Stimulated activated CD4-positive, alpha-beta T cell treated with anti-CD3 and anti-CD28 coated beads, Interleukin-2, amount 100 ng/mL, for 48 hours (primary cell): Measurements from ENCODE around the gene BCAS2.
"Not testable (repeated sequence)": the region's sequence is repeated elsewhere in the genome, so short reads cannot be mapped to it uniquely, and the experiment has no call there.

Source experiments
- DNase-seq, 2 donors: peaks; one replicate each; pipeline ENCODE4 v3.0.0-alpha.2; 2020

BCAS2 gene

DNA sequence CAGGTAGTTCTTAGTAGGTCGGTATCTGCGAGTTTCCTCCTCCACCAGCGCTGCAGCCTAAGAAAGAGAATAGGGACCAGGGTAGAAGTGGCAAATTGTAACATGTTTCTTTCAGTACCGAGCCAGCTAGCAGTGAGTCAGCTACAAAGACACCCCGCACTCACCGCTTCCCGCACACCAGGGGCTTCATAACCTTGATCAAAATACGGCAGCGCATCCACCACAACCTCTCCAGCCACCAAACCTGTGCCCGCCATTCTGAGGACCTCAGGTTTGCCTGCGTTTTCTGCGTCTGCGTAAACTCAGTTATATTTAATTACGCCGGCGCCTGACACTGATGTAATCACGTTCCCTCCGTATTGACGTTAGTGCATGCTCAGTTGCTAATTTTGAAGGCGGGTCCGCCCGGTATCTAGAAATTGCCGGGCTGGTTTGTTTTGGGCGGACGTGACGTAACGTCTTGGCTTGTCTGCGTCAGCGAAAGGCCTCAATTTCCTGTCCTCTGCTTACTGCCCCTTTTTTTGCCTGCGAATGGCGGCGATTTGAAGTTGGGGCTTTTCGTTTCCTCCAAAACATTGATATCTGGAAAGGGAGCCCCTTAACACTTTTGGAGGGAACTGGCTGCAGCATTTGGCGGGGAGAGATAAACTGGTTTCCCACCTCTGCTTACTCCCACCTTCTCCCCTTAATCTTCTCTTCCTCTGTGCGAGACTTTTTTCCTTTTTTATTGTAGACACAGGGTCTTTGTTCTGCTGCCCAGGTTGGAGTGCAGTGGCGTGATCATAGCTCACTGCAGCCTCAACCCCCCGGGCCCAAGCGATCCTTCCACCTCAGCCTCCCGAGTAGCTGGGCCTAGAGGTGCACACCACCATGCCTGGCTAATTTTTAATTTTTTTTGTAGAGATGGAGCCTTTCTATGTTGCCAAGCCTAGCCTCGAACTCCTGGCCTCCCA is at the start of gene BCAS2:
TSS of gene BCAS2 (minus strand) at position 281 of the 953 bp plus-strand sequence. CDS start at position 257, 24 bp downstream.
- peak; percentile 85 to 89 for DNase-seq

DNA sequence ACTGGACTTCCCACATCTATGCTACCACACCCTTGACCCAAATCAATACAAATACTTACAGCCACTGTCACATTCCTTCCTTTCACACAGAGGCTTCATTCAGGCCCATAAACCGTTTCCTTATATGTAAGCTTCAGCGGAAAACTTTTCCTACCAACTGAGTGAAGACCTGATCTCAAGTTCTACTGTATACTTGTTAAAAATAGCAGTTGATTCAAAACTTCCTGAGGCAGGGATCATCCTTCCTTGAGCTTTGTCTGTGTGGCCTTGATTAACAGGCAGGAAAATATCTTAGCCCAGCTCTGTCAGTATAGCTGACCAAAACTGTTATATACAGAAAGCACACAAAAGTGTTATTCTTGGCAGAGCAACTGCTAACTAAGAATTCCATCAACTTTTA is 45.7 kb upstream of the BCAS2 start:
- no peak for DNase-seq

- no peak for DNase-seq
These were observed 41.9 kb upstream of the BCAS2 start for GRCh38 chr1:114623364-114623763.

- no peak for DNase-seq
These were observed 39.0 kb upstream of the BCAS2 start for GRCh38 chr1:114620419-114620818.

DNA sequence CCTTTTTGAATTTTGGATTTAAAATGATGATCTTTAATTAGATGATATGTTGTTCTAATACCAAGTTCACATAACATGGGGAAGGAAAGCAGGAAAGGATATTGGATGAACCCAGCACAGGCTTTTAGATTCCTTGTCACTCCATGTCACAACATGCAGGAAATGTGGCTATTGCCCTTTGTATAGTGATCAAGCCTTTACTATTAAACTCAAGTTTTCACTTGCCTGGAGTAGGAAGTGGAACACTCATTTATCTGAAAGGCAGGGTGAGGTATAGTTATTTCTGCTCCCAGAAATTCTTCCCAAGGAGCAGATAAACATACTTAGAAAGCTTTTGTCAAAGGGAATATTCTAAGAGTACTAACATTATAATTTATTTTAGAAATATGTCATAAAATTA is 37.2 kb upstream of the BCAS2 start:
- no peak for DNase-seq

DNA sequence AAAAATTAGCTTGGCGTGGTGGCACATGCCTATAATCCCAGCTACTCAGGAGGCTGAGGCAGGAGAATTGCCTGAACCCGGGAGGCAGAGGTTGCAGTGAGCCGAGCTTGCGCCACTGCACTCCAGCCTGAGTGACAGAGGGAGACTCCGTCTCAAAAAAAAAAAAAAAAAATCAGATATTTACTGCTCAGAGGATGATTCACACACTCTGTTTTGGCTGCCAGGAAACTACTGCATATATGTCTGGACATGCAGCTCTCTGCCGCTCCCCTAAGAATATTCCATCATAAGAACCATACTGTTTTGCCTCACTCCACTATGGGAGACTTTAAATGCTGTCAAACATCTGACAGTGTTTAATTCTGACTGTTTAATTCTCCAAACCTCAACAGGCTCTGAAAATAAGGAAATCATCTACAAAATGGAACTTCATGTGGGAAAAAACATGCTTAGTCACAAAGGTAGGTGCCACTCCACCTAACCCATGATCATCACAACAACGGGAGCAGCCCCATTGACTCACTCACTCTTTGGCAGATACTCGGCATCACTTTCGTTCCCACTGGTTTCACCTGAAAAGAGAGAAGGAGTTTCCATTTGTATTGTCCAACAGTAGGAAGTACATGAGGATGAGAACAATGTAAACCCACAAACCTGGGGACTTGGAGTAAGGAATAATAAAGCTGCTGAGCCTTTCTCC is 29.3 kb upstream of the BCAS2 start:
- no peak for DNase-seq

GRCh38 chr1:114609826-114610225 is 28.4 kb upstream of the BCAS2 start:
- no peak for DNase-seq

GRCh38 chr1:114609026-114609425 is 27.6 kb upstream of the BCAS2 start:
- DNase-seq: no peak

DNA sequence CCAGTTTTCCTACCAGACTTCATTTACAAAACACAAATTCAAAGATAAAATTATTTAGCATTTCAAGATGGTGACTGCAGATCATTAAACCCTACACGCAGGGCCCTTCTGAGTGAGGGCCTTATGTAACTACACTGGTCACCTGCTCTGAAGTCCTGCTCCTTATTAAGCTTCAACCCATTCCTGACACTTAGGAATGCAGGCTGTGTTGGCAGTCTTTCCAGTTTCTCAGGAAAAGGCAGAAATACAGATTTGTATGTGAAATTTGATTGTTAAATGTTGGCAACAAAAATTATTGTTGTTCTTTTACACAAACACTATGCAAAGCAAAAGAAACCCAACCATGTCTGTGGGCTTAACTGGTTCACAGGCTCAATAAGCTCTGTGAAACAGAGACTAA is 25.8 kb upstream of the BCAS2 start:
- no peak for DNase-seq

- no peak for DNase-seq
These were observed 16.5 kb upstream of the BCAS2 start for GRCh38 chr1:114597949-114598348.

- no peak for DNase-seq
These were observed 14.2 kb upstream of the BCAS2 start for GRCh38 chr1:114595602-114596001.

DNA sequence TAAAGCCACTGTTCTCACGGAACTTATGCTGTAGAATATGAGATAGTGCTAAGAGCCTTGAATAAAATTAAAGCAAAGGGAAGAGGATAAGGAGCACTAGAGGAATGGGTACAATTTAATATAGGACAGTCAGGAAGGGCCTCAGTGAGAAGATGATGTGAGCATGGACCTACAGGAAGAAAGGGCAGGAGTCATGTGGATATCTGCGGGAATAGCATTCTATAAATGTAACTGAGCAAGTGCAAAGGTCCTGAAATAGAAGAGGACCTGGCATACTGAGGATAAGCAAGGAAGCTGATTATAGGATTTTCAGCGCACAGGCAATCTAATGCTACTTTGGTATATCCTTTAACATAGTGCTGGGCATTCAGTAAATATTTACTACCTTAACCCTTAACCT is 12.6 kb upstream of the BCAS2 start:
- no peak for DNase-seq

GRCh38 chr1:114589122-114589521 is 7.7 kb upstream of the BCAS2 start:
- no peak for DNase-seq

DNA sequence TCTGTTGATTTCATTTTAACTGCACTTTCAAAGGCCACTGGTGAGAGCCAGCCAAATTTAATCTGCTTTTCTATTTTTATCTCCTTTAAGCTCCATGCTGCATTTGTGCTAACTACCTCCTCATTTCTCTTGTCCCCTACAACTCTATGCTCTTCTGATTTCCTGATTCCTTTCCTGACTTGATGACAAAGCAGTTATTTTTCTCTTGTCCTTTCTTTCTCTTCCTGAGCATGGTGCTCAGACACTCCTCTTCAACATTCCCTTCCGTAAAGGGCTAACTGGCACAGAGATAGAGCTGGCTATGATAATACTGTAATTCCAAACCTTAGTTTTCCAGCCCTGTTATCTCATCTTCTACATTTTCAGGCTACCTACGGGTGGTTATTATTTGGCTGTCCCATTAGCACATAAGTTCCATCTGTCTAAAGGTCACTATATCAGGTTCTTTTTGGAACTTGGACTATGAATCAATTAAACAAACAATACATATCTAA is 6.8 kb upstream of the BCAS2 start:
- no peak for DNase-seq

DNA sequence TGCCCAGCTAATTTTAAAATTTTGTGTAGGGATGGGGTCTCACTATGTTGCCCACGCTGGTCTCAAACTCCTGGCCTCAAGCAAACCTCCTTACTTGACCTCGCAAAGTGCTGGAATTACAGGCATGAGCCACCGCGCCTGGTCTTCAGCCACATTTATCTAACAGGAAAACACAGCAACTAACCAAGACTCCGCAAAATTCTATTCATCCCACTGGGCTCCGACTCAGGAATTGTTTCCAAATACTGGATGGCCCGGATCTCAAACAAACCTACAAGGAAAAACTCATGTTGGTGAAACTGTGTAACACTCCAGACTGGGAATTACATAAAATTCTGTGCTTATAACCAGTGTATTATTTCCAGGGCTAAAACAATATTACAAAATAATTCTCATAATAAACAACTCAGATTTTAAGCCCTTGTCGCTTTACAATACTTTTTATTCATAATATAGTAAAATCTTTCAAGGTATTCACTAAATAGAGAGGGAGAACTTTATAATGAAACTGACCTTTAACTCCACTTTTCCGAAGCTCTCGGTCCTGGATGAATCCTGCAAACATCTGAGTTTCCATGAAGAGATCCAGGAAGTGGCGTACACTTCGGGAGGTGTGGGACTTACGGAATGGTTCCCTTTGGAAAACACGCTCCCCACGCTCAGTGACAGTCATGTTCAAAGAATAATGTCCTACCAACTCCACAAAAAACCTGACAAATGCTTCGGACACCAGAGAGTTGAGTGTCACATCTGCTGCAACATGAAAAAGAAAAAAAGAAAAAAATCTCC is 6.0 kb upstream of the BCAS2 start:
- no peak for DNase-seq

DNA sequence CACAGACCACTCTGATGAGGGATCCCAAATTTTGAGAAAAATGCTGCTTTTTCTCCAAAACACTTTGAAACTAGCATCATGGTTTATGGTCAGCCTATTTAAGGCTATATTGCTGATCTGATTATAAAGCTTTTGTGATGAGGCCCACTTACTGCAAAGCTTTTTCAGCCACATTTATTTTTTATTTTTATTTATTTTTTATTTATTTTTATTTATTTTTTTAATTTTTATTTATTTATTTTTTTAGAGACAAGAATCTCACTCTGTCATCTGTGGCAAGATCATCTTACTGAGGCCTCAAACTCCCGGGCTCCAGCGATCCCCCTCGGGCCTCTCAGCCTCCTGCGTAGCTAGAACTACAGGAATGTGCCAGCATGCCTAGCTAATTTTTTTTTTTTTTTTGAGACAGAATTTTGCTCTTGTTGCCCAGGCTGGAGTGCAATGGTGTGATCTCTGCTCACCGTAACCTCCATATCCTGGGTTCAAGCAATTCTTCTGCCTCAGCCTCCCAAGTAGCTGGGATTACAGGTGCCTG is 5.2 kb upstream of the BCAS2 start:
- no peak for DNase-seq

DNA sequence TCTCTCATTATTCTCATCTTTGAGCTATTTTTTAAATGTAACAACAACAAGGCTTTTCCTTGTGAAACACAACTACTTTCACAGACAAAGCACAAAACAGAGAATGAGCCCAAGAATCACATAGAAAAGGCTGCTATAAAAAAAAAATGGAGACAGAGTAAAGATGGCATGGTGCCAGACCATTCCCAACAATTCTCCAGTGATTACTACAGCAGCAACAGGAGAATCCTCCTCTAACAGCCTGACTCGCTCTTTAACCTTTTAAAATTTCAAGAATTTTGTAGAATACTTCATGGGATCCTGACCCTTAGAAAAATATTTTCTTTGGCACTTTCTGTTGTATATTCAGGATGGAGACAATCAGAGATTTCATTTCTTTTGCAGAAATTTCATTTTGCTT is 3.8 kb upstream of the BCAS2 start:
- no peak for DNase-seq

- DNase-seq: no peak
These were observed 7.0 kb downstream of the BCAS2 start for GRCh38 chr1:114574365-114574764.

DNA sequence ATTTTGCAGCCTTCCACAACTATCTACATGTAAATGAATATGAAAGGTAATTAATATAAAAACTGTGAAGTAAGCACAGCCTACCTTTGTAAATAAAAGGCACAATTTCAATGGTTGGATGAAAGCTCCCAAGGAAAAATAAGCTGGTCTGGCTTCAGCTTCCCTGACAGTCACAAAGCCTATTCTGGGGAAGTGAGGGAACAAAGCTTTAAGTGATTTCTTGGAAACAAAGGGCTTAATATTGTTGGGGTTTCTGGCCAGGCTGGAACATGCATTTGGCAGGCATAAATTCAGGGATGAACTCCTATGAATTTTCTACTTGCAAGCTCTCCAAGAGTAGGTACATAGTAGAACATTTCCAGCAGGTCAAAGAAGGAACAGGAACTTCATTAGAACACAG is 17.3 kb downstream of the BCAS2 start:
- no peak for DNase-seq

- not testable (repeated sequence) for DNase-seq
These were observed 18.4 kb downstream of the BCAS2 start for GRCh38 chr1:114562978-114563510.

- DNase-seq: no peak
These were observed 20.1 kb downstream of the BCAS2 start for GRCh38 chr1:114561333-114561732.

DNA sequence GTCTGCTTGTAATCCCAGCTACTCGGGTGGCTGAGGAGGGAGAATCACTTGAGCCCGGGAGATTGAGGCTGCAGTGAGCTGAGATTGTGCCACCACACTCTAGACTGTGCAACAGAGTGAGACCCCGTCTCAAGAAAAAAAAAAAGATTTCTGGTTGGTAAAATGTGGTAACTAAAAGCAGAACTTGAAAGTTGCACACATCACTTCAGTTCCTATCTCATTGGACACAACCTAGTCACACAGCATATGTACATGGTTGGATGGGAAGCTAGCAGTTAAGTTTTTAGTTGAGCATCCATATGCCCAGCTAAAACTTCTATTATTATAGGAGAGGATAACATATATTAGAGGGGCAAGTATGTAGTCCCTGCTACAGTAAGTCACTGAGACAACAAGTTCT is 22.1 kb downstream of the BCAS2 start:
- DNase-seq: no peak

DNA sequence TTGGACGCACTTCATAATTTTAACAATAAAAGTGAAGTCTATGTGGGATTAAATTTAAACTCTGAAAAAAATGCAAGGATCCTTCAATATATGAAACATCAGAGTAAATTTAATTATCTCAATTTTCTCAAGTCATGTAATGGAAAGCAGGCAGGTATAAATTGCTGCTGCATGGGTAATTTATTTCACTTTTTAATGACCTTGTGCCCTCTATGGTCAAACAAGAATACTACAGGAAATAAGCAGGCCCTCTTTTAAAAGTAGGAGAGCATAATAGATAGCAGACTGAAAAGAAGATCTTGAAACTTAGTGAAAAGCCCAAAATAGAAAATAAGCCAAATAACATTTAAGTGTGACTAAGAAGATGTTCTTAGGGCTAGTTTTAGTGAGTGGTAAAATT is 22.9 kb downstream of the BCAS2 start:
- DNase-seq: no peak
